Loucy (cell line): ENCODE measurements around the gene FAP.
A peak's percentile ranks its signal among the peaks of the same experiment; 100 is the strongest.

Source experiments
- H2AFZ ChIP-seq: fragments of 200-600 bp; sonication (generic); 2 replicates; pipeline ENCODE4 v1.6.0; 2016; ENCODE audit warnings: antibody characterized with exemption, mild to moderate bottlenecking, low read length, moderate library complexity
- H3F3A ChIP-seq: fragments of 200-600 bp; 2 replicates; pipeline ENCODE4 v1.6.0; 2016; ENCODE audit warnings: antibody characterized with exemption, low read depth, mild to moderate bottlenecking
- H3K27me3 ChIP-seq: fragments of 200-600 bp; sonication (generic); 2 replicates; pipeline ENCODE4 v1.6.1; 2014; ENCODE audit warnings: low read length, mild to moderate bottlenecking; ENCODE audit not compliant: insufficient read depth, poor library complexity, severe bottlenecking
- H3K36me3 ChIP-seq: fragments of 200-600 bp; sonication (generic); 2 replicates; pipeline ENCODE4 v1.6.1; 2016; ENCODE audit warnings: low read length; ENCODE audit not compliant: insufficient read depth
- H3K4me1 ChIP-seq: fragments of 200-600 bp; sonication (generic); 2 replicates; pipeline ENCODE4 v1.5.1; 2014; ENCODE audit warnings: low read length, mild to moderate bottlenecking; ENCODE audit not compliant: insufficient read depth, poor library complexity, severe bottlenecking
- H3K4me2 ChIP-seq: fragments of 200-600 bp; sonication (generic); 2 replicates; pipeline ENCODE4 v1.6.0; 2014; ENCODE audit warnings: antibody characterized with exemption, low read length, low read depth, mild to moderate bottlenecking; ENCODE audit not compliant: poor library complexity, severe bottlenecking
- H3K4me3 ChIP-seq: fragments of 200-600 bp; sonication (generic); 2 replicates; pipeline ENCODE4 v1.5.1; 2014; ENCODE audit warnings: low read length, mild to moderate bottlenecking, mixed read lengths; ENCODE audit not compliant: poor library complexity, severe bottlenecking
- H3K79me2 ChIP-seq: fragments of 200-600 bp; sonication (generic); 2 replicates; pipeline ENCODE4 v1.6.1; 2014; ENCODE audit warnings: low read length; ENCODE audit not compliant: insufficient read depth
- H3K9ac ChIP-seq: fragments of 200-600 bp; sonication (generic); 2 replicates; pipeline ENCODE4 v1.6.0; 2014; ENCODE audit warnings: mild to moderate bottlenecking, low read depth, low read length, moderate library complexity; ENCODE audit not compliant: poor library complexity, severe bottlenecking
- H3K9me2 ChIP-seq: fragments of 200-600 bp; sonication (generic); replicated peaks from 2 replicates; pipeline ENCODE4 v1.6.1; 2016; ENCODE audit warnings: low read depth, low read length, mixed read lengths
- H3K9me3 ChIP-seq: fragments of 200-600 bp; sonication (generic); 2 replicates; pipeline ENCODE4 v1.6.1; 2014; ENCODE audit warnings: mild to moderate bottlenecking, antibody characterized with exemption, low read length, low read depth; ENCODE audit not compliant: insufficient read depth
- H4K20me1 ChIP-seq: fragments of 200-600 bp; sonication (generic); 2 replicates; pipeline ENCODE4 v1.6.0; 2014; ENCODE audit warnings: antibody characterized with exemption, low read length, mild to moderate bottlenecking; ENCODE audit not compliant: insufficient read depth, poor library complexity, severe bottlenecking
- CTCF ChIP-seq: fragments of 200-600 bp; sonication (generic); conservative IDR thresholded peaks from 2 replicates; pipeline ENCODE4 v1.5.1; 2014; ENCODE audit warnings: mild to moderate bottlenecking, antibody characterized with exemption, low read length
- EZH2phosphoT487 ChIP-seq: fragments of 200-600 bp; IDR thresholded peaks from 2 replicates; pipeline ENCODE4 v1.6.1; 2018; ENCODE audit warnings: antibody characterized with exemption, mild to moderate bottlenecking, moderate library complexity, borderline replicate concordance

The FAP gene

DNA sequence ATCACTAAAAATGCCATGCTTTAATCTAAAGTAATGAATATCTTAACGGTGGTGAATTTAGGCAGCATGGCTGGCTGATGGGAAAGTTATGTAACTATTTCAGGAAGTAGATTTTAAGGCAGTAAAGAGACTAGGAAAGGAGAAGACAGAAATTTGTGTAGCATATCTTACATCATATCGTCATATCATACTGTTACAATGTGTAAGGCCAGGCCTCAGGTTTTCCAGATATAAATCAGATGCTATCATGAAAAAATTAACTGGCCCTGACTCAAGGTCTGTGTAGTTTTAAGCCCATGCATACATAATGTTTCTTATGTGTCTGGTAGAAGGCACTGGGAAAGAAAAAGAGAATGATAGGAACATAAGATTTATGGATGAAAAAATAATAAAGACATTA is 8.9 kb upstream of the FAP start:
- no peaks in the 10 kb centered on the region for H3K79me2 ChIP-seq
- TF ChIP-seq CTCF (no peak), EZH2phosphoT487 (no peak)
- no peak overlapping the region for H3K4me3 ChIP-seq
- H3F3A ChIP-seq = no peaks in the 10 kb centered on the region
- no peak overlapping the region for H3K4me2 ChIP-seq
- H2AFZ ChIP-seq = no peak overlapping the region
- H3K4me1 ChIP-seq = no peaks in the 10 kb centered on the region
- no peaks in the 10 kb centered on the region for H3K9me2 ChIP-seq
- peaks cover 2% of the 10 kb centered on the region; the same call in 1 of the 2 replicates for H3K9me3 ChIP-seq
- H3K36me3 ChIP-seq = no peaks in the 10 kb centered on the region
- H4K20me1 ChIP-seq = no peaks in the 10 kb centered on the region
- no peaks in the 10 kb centered on the region for H3K27me3 ChIP-seq
- no peak overlapping the region for H3K9ac ChIP-seq

DNA sequence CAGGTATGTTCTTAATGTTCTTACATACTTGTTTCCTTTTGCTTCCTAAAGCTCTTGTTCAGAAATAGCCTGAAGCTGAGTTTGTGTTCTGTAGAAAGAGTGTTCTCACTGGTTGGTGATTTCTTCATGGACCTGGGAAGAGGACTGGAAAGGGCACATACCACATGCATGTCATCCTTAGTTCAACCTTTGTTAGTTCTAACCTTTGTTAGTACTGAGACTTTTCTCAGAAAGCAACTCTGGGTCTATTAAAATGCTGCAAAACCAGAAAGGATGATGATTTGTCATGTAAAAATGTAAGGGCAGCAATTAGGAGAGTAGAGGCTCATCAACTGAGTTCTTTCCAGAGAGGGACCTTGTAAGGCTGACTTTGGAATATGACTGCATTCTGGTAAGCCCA is 2.5 kb upstream of the FAP start:
- Histone ChIP-seq H3K79me2 (no peaks in the 10 kb centered on the region), H4K20me1 (no peaks in the 10 kb centered on the region), H2AFZ (0 out of 2 replicates have a peak overlapping the region, but pooled peaks have one; percentile 18), H3K4me2 (no peak overlapping the region), H3K9me2 (no peaks in the 10 kb centered on the region), H3K9ac (no peak overlapping the region), H3K27me3 (no peaks in the 10 kb centered on the region), H3F3A (no peaks in the 10 kb centered on the region), H3K36me3 (no peaks in the 10 kb centered on the region), H3K9me3 (peaks cover 2% of the 10 kb centered on the region; the same call in 1 of the 2 replicates), H3K4me3 (no peak overlapping the region), H3K4me1 (no peaks in the 10 kb centered on the region)
- TF ChIP-seq EZH2phosphoT487 (no peak), CTCF (no peak)

DNA sequence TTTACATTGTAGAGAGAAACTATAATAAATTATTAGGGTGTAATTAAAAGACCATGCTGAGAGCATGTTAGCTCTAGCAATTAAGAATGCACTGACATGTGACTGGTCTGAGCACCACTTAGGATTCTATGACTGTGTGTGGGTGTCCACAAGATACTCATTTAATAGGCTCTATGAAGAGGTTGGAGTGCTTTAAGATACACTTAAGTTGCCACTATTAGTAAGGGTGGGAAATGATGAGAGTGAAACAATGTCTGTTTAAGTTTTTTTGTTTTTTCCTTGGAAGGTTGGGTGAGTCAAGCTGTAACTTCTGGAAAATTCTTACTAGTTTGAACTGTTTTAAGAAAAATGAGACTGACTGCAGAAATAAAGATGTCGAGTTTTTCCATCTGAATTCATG is 1.8 kb upstream of the FAP start:
- Histone ChIP-seq H2AFZ (no peak overlapping the region), H3K27me3 (no peaks in the 10 kb centered on the region), H3K4me2 (no peak overlapping the region), H3K9ac (no peak overlapping the region), H3K9me3 (no peaks in the 10 kb centered on the region), H4K20me1 (no peaks in the 10 kb centered on the region), H3K79me2 (no peaks in the 10 kb centered on the region), H3F3A (no peaks in the 10 kb centered on the region), H3K4me1 (no peaks in the 10 kb centered on the region), H3K36me3 (no peaks in the 10 kb centered on the region), H3K4me3 (no peak overlapping the region), H3K9me2 (no peaks in the 10 kb centered on the region)
- TF ChIP-seq EZH2phosphoT487 (no peak), CTCF (no peak)
